Fibroblast of lung (primary cell): Measurements from ENCODE around the gene SLX9. TPM values are rescaled to one million over a fixed set of nuclear protein-coding genes. Genes with fewer than 3 reads are reported as not detected.

Experiments used
- DNase-seq, 2 donors: peaks; one replicate each; pipeline versions ENCODE4 v3.0.0 to v3.0.0-alpha.2; 2010; ENCODE audit warnings: low read depth in 2 of 2
- H2AFZ ChIP-seq: 2 replicates; pipeline ENCODE4 v1.5.1; 2012; ENCODE audit warnings: low read length, control low read depth, inconsistent platforms
- H3K27ac ChIP-seq: 2 replicates; pipeline ENCODE4 v1.5.1; 2011; ENCODE audit warnings: low read length, control low read depth; ENCODE audit not compliant: insufficient read depth
- H3K27me3 ChIP-seq: 2 replicates; pipeline ENCODE4 v1.5.1; 2011; ENCODE audit warnings: mild to moderate bottlenecking, low read length; ENCODE audit not compliant: control insufficient read depth, insufficient read depth
- H3K36me3 ChIP-seq: 2 replicates; pipeline ENCODE4 v1.5.1; 2011; ENCODE audit warnings: low read length; ENCODE audit not compliant: control insufficient read depth, insufficient read depth
- H3K4me1 ChIP-seq: 2 replicates; pipeline ENCODE4 v1.5.1; 2011; ENCODE audit warnings: low read length; ENCODE audit not compliant: control insufficient read depth, insufficient read depth; ENCODE audit errors: extremely low read depth
- H3K4me2 ChIP-seq: 2 replicates; pipeline ENCODE4 v1.5.1; 2011; ENCODE audit warnings: low read length, control low read depth; ENCODE audit not compliant: insufficient read depth; ENCODE audit errors: extremely low read depth
- H3K4me3 ChIP-seq, 4 experiments: fragments of 200-600 bp in 1 of 4; sonication (generic) in 1 of 4; replicated peaks in 1 of 4; 2 replicates each; pipeline ENCODE4 v1.5.1; 2011 to 2016; ENCODE audit warnings: low read length in 4 of 4, low read depth in 3 of 4, mild to moderate bottlenecking in 3 of 4, control low read depth in 2 of 4, inconsistent platforms in 1 of 4, mixed read lengths in 1 of 4; ENCODE audit not compliant: insufficient read depth in 1 of 4; ENCODE audit errors: control extremely low read depth in 1 of 4
- H3K79me2 ChIP-seq: 2 replicates; pipeline ENCODE4 v1.5.1; 2012; ENCODE audit warnings: mild to moderate bottlenecking, low read length, inconsistent platforms; ENCODE audit not compliant: control insufficient read depth, insufficient read depth
- H3K9ac ChIP-seq: 2 replicates; pipeline ENCODE4 v1.5.1; 2011; ENCODE audit warnings: mild to moderate bottlenecking, low read length, control low read depth; ENCODE audit not compliant: insufficient read depth
- H3K9me3 ChIP-seq: 2 replicates; pipeline ENCODE4 v1.5.1; 2012; ENCODE audit warnings: low read depth, low read length; ENCODE audit not compliant: control insufficient read depth, insufficient read depth
- H4K20me1 ChIP-seq: 2 replicates; pipeline ENCODE4 v1.5.1; 2011; ENCODE audit warnings: low read length; ENCODE audit not compliant: control insufficient read depth, insufficient read depth; ENCODE audit errors: extremely low read depth
- EZH2 ChIP-seq: IDR thresholded peaks from 2 replicates; pipeline ENCODE4 v1.5.1; 2012; ENCODE audit warnings: low read length, control low read depth, mild to moderate bottlenecking; ENCODE audit errors: missing control alignments
- polyA plus RNA-seq, 2 donors: library from polyadenylated mRNA; depleted of rRNA in 1 of 2; stranded (reverse) in 1 of 2; unstranded in 1 of 2; fragments of >200 nt; gene quantifications; 2 replicates each; pipeline ENCODE4 v1.2.1, GENCODE V29; 2011 to 2012; ENCODE audit warnings: missing spikeins in 1 of 2
- total RNA-seq: library from RNA; depleted of rRNA; stranded (reverse); fragments of >200 nt; gene quantifications from 2 replicates; pipeline ENCODE4 v1.2.1, GENCODE V29; 2014
- TF ChIP-seq, protein P1 (sequence below), 2 donors: IDR thresholded peaks in 1 of 2; conservative IDR thresholded peaks in 1 of 2; 1 replicate in 1 of 2; 2 replicates in 1 of 2; pipeline ENCODE4 v1.5.1; 2011 to 2012; ENCODE audit warnings: low read length in 2 of 2, control low read depth in 1 of 2, inconsistent platforms in 1 of 2, low read depth in 1 of 2, mild to moderate bottlenecking in 1 of 2

Gene SLX9
- total and polyA plus RNA-seq, 2 donors (not counting 1 experiment from before 2014, with no cell fraction given) = 9.7 to 14.9 TPM

DNA sequence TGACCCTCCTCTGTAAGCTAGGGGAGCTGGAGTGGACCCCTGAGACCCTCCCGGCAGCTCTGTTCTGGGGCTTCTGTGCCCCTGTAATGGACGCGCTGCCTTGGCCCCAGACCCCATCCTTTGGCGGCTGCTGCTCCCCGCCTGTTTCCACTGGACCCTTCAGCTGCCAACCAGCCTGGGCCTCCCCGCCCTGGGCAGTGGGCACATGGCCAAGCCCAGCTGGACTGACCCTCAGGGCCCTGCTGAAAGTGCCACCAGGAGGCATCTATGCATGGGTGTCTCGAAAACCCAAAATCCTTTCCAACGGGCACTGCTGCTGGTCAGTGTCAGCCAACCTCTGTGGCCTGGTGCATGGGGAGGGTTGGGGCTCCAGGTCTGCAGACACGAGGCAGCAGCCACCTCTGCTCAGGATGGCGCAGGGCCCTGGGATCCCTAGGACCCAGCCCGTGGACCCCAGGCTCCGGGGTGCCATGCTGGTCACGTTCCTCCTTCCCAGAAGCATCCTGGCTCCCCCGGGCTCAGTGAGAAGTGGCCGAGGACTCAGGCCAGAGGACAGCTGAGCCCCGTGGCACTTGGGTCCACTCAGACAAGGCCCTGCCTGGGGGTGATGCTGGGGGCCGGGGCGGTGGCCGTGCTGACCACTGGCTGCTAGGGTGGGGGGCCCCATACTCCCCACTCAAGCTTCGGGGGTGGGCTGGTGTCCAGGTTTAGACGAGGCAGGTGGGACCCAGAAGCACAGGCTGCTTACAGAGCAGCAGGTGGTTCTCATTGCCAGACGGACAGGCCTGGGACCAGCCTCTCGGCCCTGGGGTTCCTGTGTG, 46.9 kb downstream of the SLX9 start:
- Histone ChIP-seq H3K9ac (no peak overlapping the region), H3K4me1 (peaks cover 9% of the 10 kb centered on the region), H2AFZ (no peak overlapping the region), H4K20me1 (no peaks in the 10 kb centered on the region), H3K9me3 (no peaks in the 10 kb centered on the region), H3K4me3 (no peak overlapping the region), H3K4me2 (no peak overlapping the region), H3K27ac (no peak overlapping the region), H3K36me3 (no peaks in the 10 kb centered on the region), H3K79me2 (no peaks in the 10 kb centered on the region), H3K27me3 (peaks cover 9% of the 10 kb centered on the region)
- DNase-seq = no peak
- no peak for TF ChIP-seq EZH2
- TF ChIP-seq, protein P1, sequence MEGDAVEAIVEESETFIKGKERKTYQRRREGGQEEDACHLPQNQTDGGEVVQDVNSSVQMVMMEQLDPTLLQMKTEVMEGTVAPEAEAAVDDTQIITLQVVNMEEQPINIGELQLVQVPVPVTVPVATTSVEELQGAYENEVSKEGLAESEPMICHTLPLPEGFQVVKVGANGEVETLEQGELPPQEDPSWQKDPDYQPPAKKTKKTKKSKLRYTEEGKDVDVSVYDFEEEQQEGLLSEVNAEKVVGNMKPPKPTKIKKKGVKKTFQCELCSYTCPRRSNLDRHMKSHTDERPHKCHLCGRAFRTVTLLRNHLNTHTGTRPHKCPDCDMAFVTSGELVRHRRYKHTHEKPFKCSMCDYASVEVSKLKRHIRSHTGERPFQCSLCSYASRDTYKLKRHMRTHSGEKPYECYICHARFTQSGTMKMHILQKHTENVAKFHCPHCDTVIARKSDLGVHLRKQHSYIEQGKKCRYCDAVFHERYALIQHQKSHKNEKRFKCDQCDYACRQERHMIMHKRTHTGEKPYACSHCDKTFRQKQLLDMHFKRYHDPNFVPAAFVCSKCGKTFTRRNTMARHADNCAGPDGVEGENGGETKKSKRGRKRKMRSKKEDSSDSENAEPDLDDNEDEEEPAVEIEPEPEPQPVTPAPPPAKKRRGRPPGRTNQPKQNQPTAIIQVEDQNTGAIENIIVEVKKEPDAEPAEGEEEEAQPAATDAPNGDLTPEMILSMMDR (conservative IDR thresholded peaks at IDR 0.05 in 1 of 2, IDR thresholded peaks at IDR 0.05 in 1 of 2; ENCODE audit: low read depth in 1 of 2, low read length in 2 of 2) = no peak

DNA sequence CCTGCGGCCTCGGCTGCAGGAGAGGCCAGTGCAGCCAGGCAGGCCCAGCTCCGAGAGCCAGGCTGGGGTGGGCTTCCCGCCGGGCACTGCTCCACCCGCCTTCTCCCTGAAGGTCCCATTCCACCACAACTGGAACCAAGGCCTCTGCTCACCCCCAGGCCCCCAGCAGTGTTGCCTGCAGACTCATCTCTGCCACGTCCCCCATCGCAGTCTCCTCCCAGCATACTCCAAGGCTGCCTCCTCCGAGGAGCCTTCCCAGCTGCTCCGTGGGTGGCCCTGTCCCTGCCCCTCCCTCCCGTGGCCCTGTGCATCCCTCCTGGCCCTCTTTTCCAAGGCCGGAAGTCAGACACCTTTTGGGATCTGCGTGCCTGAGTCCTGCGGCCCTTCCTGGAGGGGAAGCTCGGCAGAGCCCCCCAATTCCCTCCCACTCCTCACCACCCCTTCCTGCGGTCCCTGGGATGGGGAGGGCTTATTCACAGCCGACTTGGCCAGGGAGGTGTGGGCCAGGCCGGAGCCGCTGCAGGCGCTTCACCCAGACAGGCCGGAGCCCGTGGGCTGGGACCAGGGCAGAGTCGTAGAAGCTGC, 47.6 kb downstream of the SLX9 start:
- H4K20me1 ChIP-seq = no peaks in the 10 kb centered on the region
- H3K27ac ChIP-seq = no peak overlapping the region
- no peak for DNase-seq
- peaks cover 9% of the 10 kb centered on the region for H3K27me3 ChIP-seq
- H3K4me3 ChIP-seq = no peak overlapping the region
- H3K4me1 ChIP-seq = peaks cover 15% of the 10 kb centered on the region
- H3K36me3 ChIP-seq = no peaks in the 10 kb centered on the region
- no peaks in the 10 kb centered on the region for H3K79me2 ChIP-seq
- no peak overlapping the region for H3K4me2 ChIP-seq
- TF ChIP-seq, protein P1 (conservative IDR thresholded peaks at IDR 0.05 in 1 of 2, IDR thresholded peaks at IDR 0.05 in 1 of 2; ENCODE audit: low read depth in 1 of 2, low read length in 2 of 2) = no peak
- no peak for TF ChIP-seq EZH2
- no peak overlapping the region for H3K9ac ChIP-seq
- no peaks in the 10 kb centered on the region for H3K9me3 ChIP-seq
- H2AFZ ChIP-seq = no peak overlapping the region

DNA sequence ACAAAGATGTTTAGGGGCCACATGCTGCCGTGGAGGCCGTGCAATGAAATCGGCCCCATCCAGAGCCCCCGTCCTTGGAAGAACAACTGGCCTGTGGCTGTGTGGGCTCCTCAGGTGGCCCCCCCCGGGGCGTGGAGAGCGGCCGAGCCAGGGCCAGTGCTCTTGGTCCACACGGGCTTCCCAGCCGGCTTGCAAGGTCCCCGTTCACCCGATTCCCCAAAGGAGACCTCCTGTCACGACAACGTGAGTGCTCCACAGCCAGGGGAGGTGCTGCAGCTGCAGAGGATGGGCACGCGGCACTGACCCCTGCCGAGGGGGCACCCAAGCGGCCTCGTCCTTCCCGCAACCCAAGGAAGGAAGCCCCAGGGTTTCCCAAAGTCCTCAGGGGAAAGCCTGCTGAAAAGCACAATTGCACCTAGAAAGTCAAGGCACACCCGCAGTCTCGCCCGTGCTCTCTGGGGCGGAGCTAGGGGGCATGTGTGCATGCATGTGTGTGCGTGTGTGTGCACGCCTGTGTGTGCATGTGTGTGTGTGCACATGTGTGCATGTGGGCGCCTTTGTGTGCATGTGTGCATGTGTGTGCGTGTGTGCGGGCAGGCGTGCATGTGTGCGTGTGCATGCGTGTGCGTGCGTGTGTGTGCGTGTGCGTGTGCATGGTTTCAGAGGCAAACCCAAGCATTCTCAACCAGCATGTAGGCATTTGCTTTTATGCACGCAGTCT, 48.2 kb downstream of the SLX9 start:
- H3K4me3 ChIP-seq = no peak overlapping the region
- peaks cover 9% of the 10 kb centered on the region for H3K27me3 ChIP-seq
- H4K20me1 ChIP-seq = no peaks in the 10 kb centered on the region
- DNase-seq = no peak
- no peak overlapping the region for H3K9ac ChIP-seq
- no peak overlapping the region for H3K27ac ChIP-seq
- peaks cover 16% of the 10 kb centered on the region for H3K4me1 ChIP-seq
- no peak overlapping the region for H3K4me2 ChIP-seq
- peak; percentile 34 for TF ChIP-seq EZH2
- TF ChIP-seq, protein P1 (conservative IDR thresholded peaks at IDR 0.05 in 1 of 2, IDR thresholded peaks at IDR 0.05 in 1 of 2; ENCODE audit: low read depth in 1 of 2, low read length in 2 of 2) = no peak
- no peak overlapping the region for H2AFZ ChIP-seq
- no peaks in the 10 kb centered on the region for H3K9me3 ChIP-seq
- no peaks in the 10 kb centered on the region for H3K79me2 ChIP-seq
- H3K36me3 ChIP-seq = no peaks in the 10 kb centered on the region
